Stimulated activated CD4-positive, alpha-beta T cell treated with anti-CD3 and anti-CD28 coated beads, Interleukin-1b, Interleukin-23, amount 100 ng/mL, for 24 hours (primary cell): ENCODE results near the gene SLC25A25.
"Not testable (repeated sequence)": the region's sequence is repeated elsewhere in the genome, so short reads cannot be mapped to it uniquely, and the experiment has no call there.

ENCODE experiments used
- DNase-seq, 4 experiments: peaks; one replicate each; pipeline ENCODE4 v3.0.0-alpha.2; 2020; ENCODE audit warnings: low read depth in 4 of 4, low spot score in 1 of 4

Gene SLC25A25

DNA sequence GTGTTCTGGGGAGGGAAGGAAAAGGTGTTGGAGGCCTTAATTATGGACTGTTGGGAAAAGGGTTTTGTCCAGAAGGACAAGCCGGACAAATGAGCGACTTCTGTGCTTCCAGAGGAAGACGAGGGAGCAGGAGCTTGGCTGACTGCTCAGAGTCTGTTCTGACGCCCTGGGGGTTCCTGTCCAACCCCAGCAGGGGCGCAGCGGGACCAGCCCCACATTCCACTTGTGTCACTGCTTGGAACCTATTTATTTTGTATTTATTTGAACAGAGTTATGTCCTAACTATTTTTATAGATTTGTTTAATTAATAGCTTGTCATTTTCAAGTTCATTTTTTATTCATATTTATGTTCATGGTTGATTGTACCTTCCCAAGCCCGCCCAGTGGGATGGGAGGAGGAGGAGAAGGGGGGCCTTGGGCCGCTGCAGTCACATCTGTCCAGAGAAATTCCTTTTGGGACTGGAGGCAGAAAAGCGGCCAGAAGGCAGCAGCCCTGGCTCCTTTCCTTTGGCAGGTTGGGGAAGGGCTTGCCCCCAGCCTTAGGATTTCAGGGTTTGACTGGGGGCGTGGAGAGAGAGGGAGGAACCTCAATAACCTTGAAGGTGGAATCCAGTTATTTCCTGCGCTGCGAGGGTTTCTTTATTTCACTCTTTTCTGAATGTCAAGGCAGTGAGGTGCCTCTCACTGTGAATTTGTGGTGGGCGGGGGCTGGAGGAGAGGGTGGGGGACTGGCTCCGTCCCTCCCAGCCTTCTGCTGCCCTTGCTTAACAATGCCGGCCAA lies 40.4 kb downstream of the SLC25A25 start:
- no peak for DNase-seq

DNA sequence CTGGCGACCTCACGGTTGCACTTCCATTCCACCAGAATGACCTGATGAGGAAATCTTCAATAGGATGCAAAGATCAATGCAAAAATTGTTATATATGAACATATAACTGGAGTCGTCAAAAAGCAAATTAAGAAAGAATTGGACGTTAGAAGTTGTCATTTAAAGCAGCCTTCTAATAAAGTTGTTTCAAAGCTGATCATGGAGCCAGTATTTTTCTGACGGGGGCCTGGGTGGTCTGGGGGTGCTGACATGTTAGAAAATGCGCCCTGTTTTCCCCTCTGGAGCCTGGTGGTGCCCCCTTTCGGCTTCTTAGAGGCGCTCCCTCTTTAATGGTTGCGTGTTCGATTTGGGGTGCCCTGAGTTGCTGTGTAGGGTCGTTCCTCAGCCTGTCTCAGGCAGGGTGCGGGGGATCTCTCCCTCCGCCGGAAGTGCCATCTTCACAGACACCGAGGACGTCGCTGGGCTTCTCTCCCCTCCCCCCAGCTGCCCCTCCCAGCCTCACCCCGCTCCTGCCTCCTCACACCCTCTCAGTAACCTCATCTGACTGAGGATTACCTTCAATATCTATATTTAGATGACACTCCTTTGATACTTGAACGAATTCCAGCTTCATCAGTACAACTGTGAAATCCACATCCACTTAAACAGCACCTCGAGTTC lies 41.1 kb downstream of the SLC25A25 start:
- DNase-seq = no peak

DNA sequence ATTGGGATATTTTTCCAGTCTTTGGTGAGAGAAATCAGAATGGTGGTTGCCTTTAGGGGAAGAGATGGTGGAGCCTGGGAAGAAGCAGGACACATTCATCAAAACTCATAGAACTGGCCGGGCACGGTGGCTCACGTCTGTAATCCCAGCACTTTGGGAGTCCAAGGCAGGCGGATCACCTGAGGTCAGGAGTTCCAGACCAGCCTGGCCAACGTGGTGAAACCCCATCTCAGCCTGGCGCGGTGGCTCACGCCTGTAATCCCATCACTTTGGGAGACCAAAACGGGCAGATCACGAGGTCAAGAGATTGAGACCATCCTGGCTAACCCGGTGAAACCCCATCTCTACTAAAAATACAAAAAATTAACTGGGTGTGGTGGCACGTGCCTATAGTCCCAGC lies 43.7 kb downstream of the SLC25A25 start:
- DNase-seq = not testable (repeated sequence)

DNA sequence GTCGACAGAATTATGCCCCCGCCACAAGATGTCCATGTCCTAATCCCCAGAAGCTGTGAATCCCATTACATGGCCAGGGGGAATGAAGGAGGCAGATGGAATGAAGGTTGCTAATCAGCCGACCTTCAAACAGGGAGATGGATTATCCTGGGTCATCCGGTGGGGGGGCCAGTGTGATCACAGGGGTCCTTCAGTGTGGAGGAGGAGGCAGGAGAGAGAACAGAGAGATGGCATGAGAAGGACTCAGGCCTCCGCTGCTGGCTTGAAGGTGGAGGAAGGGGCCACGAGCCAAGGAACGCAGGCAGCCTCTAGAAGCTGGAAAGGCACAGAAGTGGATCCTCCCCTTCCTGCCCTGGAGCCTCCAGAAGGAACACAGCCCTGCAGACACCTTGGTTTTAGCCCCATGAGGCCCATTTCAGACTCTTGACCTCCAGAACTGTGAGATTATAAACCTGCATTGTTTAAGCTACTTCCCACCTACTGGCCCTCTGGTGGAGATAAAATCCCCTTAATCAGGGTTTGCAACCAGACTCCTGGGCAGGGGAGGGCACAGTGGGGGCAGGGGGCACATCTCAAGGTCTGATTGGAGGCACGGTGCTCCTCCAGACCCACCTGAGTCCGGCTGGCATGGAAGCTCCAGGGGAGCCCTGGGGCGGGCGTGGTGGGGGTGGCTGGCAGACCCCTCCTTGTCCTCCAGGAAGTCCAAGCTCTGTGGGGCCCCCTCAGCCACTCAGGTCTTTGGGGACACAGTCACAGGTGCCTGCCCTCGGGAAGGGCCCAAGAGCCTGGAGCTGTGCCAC lies 45.7 kb downstream of the SLC25A25 start:
- DNase-seq = no peak

DNA sequence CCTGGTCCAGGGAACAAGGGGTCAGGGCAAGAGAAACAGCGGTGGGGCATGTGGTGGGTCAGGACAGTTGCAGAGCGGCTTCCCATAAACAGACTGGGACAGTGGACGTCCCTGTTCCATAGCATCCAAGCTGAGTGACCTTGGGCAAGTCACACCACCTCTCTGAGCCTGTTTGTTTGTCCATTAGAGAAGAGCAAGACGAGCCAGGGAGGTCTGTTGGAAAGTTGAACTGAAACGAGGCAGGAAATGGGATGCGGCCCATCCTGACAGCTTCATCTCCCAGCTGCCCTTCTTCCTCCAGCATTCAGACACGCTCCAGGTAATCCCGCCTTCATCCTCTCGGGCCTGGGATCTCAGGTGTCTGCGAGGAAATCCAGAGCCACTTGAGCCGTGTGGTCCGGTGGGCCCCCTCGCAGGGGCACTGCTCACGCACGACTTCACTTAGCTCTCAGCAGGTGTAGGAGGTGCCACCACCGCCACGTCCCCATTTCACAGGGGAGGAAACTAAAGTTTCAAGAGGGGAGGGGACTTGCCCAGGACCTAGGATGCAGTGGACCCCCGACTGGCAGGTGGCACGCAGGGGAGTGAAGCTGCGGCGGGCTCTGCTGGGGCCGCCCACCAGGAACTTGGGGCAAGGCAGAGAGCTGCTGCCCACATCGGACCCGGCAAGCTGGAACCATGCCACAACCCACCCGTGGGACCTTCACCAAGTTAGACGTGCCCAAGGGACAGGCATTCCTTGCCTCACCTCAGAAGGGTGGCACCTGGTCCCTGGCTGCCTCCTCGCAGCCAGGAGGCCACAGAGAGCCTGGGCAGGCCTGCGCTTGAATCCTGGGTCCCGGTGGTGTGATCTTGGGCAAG lies 46.5 kb downstream of the SLC25A25 start:
- DNase-seq = no peak

DNA sequence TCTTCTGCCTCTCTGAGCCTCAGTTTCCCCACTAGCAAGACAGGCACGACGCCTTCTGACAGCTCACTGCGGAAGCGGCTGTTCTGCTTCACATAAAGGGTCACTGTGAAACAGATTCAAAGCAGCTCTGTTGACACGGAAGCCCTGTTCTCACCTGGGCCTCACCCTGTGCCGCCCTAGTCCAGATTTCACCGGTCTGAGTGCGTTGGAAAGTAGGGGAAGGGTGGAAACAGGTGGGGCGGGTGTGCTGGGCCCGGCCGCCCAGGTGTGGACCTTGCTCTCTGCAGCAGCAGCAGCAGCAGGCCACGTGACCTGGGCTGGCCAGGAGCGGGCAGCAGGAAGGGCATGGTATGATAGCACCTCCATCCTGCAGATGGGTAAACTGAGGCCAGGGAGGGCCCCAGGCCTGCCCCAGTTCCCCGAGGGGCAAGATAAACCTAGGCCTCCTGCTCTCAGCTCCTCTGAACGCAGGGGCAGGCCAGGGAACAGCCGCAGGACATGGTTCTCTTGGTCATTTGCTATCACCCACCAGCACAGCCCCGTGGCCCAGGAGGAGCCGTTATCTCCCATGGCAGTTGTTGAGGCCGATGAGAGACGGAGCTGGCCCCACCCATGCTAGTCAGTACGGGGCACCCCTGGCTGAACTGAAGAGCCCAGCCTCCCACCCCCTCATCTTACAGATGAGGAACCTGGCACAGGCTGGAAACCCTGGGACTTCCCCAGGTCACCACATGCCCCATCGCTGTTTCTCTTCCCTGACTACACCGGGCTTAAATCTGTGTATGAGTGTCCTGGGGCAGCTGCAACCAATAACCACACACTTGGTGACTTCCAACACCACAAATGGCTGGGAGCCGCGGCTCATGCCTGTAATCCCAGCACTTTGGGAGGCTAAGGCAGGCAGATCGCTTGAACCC lies 47.4 kb downstream of the SLC25A25 start:
- no peak for DNase-seq

DNA sequence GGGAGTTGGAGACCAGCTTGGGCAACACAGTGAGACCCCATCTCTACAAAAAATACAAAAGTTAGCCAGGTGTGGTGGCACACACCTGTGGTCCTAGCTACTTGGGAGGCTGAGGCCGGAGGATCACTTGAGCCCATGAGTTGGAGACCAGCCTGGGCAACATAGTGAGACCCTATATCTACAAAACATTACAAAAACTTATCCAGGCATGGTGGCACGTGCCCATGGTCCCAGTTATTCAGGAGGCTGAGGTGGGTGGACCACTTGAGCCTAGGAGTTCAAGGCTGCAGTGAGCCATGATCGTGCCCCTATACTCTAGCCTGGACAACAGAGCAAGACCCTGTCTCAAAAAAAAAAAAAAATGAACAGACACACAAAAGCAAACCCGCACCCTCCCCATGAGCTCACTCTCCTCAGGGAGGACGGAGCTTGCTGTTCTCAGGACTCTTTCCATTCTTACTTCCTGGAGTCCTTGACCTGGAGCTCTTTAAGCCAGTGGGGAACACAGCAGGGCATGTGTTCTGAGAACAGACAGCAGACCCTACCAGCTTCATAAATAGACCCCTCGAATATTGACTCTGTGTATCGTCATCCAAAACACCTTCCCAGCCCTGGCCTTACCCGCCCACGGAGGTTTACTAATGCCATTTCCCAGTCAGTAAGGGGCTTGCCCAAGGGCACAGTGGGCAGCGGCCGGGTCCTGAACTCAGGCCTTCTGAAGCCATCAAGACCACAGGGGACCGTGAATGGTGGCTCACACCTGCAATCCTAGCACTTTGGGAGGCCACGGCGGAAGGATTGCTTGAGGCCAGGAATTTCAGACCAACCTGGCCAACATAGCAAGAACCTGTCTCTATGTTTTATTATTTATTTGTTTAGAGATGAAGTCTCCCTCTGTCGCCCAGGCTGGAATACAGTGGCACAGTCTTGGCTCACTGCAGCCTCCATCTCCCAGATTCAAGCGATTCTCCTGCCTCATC lies 48.4 kb downstream of the SLC25A25 start:
- no peak for DNase-seq

DNA sequence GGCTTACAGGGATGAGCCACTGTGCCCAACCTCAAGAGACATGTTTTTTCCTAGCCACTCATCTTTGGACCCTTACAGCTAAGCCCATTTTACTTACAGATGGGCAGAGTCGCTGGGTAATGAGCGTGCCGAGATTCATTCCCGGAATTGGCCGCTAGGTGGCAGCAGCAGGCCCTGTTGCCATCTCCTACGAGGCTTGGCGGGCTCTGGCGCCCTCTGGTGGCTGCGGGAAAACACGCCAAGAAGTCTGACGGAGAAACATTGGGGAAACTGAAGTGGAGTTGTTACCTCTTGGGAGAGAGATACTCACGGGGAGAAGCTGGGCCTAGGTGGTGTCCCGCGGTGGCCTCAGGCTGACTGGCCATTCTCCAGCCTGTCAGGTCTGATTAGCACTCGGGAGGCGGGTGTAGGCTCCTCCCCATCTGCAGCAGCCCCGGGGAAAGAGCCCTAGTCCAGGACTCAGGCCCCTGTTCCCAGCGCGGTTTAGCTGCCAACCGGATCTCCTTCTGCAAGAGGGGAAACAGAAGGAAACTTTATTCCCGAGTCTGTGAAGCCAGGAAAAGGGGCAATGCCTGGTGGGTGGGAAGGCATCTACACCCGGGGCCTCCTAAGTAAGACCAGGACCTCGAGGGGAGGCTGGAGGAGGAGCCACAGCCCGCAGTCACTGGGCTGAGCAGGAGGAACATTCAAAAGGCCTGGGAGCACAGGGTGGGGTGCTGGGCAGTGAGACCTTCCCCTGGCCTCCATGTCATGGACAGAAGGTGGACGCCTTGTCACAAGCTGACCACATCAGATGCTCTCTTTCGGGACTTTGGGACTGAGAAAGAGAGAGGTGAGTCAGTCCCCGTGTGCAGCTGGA lies 49.8 kb downstream of the SLC25A25 start:
- DNase-seq = peak; percentile 97 to 100 (median 98)

DNA sequence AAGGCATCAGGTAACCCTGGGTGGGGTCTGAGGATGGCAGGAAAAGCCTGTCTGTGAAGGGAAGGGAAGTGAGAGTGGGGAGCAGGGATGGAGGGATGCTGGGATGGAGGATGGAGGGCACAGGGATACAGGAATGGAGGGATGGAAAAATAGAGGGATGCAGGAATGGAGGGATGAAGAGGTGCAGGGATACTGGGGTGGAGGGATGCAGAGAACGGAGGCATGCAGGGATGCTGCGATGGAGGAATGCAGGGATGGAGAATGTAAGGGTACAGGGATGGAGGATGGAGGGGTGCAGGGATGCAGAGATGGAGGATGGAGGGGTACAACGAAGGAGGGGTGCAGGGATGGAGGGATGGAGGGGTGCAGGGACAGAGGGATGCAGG lies 50.4 kb downstream of the SLC25A25 start:
- no peak for DNase-seq

DNA sequence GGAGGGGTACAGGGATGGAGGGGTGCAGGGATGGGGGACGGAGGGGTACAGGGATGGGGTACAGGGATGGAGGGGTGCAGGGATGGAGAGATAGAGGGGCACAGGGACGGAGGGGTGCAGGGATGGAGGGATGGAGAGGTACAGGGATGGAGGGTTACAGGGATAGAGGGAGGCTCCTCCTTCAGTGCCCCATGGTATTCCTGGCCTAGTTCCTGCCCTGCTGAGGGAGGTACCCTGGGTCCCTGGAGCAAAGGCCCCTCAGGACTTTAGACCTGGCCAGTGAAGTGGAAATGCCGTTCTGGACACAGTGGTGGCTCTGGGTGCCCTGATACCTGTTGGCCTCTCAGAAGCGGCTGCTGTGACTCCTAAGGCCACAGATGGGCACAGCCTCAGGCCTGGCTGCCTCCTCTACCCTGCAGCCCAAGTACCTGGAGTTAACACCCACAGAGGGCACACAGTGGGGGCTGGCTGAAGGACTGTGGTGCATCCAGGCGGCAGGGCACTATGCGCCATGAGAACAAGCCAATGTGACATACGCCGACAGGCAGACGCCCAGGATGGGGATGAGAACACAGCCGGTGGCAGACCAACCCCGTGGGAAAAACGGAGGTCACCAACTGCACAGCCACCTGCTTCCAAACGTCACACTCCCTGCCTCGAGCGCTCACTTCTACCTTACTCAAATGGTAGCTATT lies 51.1 kb downstream of the SLC25A25 start:
- DNase-seq = no peak

DNA sequence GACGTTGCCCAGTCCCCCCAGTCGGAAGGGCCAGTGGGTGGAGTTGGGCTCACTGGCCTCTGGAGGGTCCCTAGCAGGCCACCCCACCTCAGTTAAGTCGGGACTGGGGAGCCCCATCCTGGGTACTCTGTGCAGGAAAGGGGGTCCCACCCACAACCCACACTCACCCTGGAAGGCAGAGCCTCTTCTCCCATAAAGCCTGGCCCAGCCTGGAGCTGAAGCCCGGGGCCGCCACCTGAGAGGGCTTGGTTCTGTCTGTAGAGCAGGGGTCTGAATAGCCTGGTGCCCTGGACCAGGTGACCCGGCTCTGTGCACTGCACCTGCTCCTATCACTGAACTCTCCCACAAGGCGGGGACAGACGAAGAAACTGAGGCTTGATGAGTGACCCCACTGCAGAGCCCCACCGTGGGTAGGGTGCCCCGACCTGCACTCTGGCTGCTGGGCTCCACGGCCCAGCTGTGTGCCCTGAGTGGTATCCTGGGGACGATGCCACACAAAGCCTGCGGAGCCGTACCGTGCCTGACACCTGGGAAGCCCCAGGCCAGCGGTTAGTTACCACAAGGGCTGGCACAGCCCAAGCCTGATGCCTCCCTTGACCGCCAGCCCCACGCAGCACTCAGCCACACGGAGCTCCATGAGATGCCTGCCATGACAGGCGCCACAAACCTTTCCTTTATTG lies 52.2 kb downstream of the SLC25A25 start:
- no peak for DNase-seq

DNA sequence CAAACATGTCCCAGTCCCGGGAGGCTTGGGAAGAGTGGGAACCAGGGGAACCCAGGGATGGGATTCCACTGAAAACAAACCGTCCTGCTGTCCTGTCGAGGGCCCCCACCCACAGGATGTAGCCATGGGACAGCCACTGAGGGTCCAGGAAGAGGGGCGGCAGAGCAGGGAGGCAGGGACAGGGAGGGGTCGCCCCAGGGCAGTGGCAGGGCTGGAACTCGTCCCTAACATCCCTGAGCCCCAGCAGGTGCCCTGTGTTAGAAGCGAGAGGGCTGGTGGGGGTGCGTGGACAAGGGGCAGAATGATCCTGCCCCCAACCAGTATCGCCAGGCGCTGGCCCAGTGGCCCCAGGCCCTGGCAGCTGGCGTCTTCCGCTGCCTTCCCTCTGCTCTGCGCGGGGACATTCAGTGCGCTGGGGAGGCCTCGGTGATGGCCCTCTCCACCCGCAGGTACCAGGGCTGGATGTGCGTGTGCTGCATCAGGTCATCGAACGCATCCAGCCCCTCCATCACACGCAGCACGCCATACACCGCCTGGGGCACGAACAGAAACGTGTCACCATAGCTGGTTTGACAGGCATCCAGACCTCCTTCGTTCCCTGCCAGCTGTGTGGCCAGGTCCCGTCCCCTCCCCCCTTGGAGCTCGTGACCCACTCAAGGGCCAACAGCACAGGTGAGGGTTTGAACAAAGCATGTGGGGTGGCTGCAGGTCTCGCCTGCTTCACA lies 52.9 kb downstream of the SLC25A25 start:
- no peak for DNase-seq

DNA sequence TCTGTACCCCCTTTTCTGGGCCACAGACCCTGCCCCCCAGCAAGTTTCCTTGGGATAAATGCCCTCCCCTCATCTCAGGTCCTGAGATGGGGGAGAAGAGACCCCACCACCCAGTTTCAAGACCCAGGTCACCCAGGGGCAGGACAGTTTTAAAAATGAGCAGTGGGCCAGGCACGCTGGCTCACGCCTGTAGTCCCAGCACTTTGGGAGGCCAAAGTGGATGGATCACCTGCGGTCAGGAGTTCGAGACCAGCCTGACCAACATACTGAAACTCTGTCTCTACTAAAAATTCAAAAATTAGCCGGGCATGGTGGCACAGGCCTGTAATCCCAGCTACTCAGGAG lies 53.4 kb downstream of the SLC25A25 start:
- DNase-seq = no peak

DNA sequence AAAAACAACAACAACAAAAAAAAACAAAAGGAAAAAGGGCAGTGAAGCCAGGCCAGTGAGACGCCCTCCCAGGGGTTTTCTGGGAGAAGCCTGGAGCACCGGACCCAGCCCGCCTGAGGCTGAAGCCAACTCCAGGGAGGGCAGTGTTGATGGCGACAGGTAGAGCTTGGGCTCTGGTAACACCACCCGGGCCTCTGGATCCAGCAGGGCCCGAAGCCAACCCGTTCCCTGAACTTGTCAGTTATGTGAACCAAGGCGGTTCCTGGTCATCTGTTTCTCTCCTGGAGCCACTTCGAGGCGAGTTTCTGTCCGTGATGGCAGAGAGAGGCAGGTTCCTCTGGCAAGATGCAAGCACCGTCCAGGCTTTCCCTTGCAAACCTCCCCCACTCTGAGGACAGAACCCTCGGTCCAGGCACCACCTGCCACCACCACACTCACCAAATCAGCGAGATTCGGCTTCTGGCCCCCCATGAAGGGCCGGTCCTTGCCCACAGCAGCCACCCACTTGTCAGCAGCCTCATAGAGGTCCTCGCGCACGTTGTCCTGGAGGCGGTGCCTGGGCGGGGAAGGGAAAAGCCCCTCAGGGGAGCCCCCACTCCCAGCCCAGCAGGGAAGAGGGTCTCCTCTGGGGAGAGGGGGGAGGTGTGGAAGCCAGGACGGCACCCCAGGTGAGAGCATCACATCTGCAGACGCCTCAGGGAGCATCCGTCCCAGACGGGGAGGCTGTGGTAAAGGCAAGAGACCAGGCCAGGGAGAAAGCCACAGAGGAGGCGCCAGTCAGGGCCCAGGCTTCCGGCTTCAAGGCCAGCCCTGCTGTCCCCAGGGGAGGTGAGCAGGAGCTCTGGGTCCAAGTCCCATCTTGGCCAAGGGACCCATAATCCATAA lies 54.1 kb downstream of the SLC25A25 start:
- no peak for DNase-seq

DNA sequence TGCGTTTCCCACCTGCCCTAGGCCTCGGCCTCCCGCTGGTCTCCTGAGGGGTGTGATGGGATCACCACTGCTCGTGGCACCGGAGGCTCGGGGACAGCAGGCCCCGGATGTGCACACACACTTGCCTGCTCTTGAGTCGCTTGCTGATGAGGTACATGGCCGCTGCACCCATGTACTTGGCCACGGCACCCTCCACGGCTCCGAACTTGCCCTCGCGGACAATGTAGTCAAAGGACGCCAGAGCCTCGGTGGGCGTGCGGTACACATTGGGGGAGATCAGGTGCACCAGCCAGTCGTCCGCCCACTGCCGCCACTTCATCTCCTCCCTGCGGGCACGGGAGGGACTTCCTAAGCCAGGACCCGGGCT lies 54.8 kb downstream of the SLC25A25 start:
- no peak for DNase-seq
